Osteocyte (in vitro differentiated cells): ENCODE data around the gene RSPH3. TPM values are rescaled to one million over a fixed set of nuclear protein-coding genes. Genes with fewer than 3 reads are reported as not detected.
"Not testable (repeated sequence)": the region's sequence is repeated elsewhere in the genome, so short reads cannot be mapped to it uniquely, and the experiment has no call there.

Experiments used
- DNase-seq: peaks from one replicate; pipeline ENCODE4 v3.0.0; 2021; ENCODE audit warnings: mixed read lengths; ENCODE audit not compliant: unreplicated experiment; ENCODE audit errors: extremely low spot score
- H3K27ac Mint-ChIP-seq: one replicate; pipeline ENCODE4 v1.8.0; 2021; ENCODE audit warnings: mild to moderate bottlenecking, mixed read lengths; ENCODE audit not compliant: unreplicated experiment
- H3K27me3 Mint-ChIP-seq: one replicate; pipeline ENCODE4 v1.8.0; 2021; ENCODE audit warnings: mixed read lengths; ENCODE audit not compliant: unreplicated experiment
- H3K36me3 Mint-ChIP-seq: one replicate; pipeline ENCODE4 v1.8.0; 2021; ENCODE audit warnings: mixed read lengths; ENCODE audit not compliant: unreplicated experiment
- H3K4me1 Mint-ChIP-seq: one replicate; pipeline ENCODE4 v1.8.0; 2021; ENCODE audit warnings: mixed read lengths; ENCODE audit not compliant: unreplicated experiment
- H3K4me3 Mint-ChIP-seq: one replicate; pipeline ENCODE4 v1.8.0; 2021; ENCODE audit warnings: mild to moderate bottlenecking, moderate library complexity, mixed read lengths; ENCODE audit not compliant: unreplicated experiment
- H3K9me3 Mint-ChIP-seq: one replicate; pipeline ENCODE4 v1.8.0; 2021; ENCODE audit warnings: mixed read lengths; ENCODE audit not compliant: unreplicated experiment
- CTCF ChIP-seq: fragments of 200-600 bp; sonication (generic); IDR thresholded peaks from 2 replicates; pipeline ENCODE4 v1.5.0; 2021; ENCODE audit warnings: antibody characterized with exemption, mild to moderate bottlenecking, moderate library complexity
- total RNA-seq: library from RNA; stranded (reverse); gene quantifications from 2 replicates; pipeline ENCODE4 v1.2.1, GENCODE V29; 2021

RSPH3 gene
- total RNA-seq, 1 donor from 2014 or later = 7.1 TPM

- peaks cover 7% of the 10 kb centered on the region for H3K9me3 Mint-ChIP-seq
- no peak overlapping the region for H3K4me3 Mint-ChIP-seq
- no peaks in the 10 kb centered on the region for H3K4me1 Mint-ChIP-seq
- no peak for DNase-seq
- peaks cover 5% of the 10 kb centered on the region for H3K27me3 Mint-ChIP-seq
- TF ChIP-seq CTCF = no peak
- H3K36me3 Mint-ChIP-seq = peaks cover 7% of the 10 kb centered on the region
- no peak overlapping the region for H3K27ac Mint-ChIP-seq
Measured at GRCh38 chr6:158955255-158955654, 44.7 kb downstream of the RSPH3 start.

GRCh38 chr6:158954753-158955152, 45.2 kb downstream of the RSPH3 start:
- Mint-ChIP-seq H3K36me3 (peaks cover 7% of the 10 kb centered on the region), H3K4me1 (no peaks in the 10 kb centered on the region), H3K9me3 (peaks cover 7% of the 10 kb centered on the region), H3K4me3 (no peak overlapping the region), H3K27ac (no peak overlapping the region), H3K27me3 (peaks cover 7% of the 10 kb centered on the region)
- TF ChIP-seq CTCF = no peak
- no peak for DNase-seq

DNA sequence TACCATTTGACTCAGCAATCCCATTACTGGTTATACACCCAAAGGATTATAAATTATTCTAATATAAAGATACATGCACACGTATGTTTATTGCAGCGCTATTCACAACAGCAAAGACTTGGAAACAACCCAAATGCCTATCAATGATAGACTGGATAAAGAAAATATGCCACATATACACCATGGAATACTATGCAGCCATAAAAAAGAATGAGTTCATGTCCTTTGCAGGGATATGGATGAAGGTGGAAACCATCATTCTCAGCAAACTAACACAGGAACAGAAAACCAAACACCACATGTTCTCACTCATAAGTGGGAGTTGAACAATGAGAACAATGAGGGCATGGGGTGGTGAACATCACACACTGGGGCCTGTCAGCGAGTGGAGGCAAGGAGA, 48.0 kb downstream of the RSPH3 start:
- H3K27me3 Mint-ChIP-seq, H3K27ac Mint-ChIP-seq, H3K4me1 Mint-ChIP-seq, H3K36me3 Mint-ChIP-seq, H3K9me3 Mint-ChIP-seq, DNase-seq, H3K4me3 Mint-ChIP-seq: not testable (repeated sequence)

DNA sequence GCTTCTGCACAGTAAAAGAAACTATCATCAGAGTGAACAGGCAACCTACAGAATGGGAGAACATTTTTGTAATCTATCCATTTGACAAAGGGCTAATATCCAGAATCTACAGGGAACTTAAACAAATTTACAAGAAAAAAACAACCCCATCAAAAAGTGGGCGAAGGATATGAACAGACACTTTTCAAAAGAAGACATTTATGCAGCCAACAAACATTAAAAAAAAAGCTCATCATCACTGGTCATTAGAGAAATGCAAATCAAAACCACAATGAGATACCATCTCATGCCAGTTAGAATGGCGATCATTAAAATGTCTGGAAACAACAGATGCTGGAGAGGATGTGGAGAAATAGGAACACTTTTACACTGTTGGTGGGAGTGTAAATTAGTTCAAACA, 48.4 kb downstream of the RSPH3 start:
- H3K36me3 Mint-ChIP-seq, DNase-seq, H3K9me3 Mint-ChIP-seq, H3K4me1 Mint-ChIP-seq, H3K27me3 Mint-ChIP-seq, H3K27ac Mint-ChIP-seq, H3K4me3 Mint-ChIP-seq: not testable (repeated sequence)

DNA sequence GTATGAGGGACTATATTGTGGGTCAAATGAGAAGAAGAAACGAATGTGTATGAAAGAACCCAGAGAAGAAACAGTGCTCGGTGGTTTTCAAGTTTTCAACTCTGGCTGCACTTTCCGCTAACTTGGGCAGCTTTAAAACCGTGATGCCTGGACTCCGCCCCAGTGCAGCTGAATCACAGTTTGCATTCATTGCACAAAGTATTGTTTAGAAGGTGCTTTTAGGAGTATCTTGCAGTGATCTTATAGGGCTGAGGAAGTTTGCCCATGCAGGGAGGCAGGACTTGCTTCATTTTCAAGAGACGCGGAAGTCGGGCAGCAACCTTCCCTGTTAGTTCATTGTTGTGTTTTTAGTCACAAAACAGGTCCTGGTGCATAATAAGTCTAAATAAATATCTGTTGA, 52.7 kb downstream of the RSPH3 start:
- TF ChIP-seq CTCF = no peak
- Mint-ChIP-seq H3K4me1 (no peaks in the 10 kb centered on the region), H3K36me3 (peaks cover 3% of the 10 kb centered on the region), H3K27me3 (peaks cover 4% of the 10 kb centered on the region), H3K27ac (no peak overlapping the region), H3K4me3 (no peak overlapping the region), H3K9me3 (peaks cover 11% of the 10 kb centered on the region)
- no peak for DNase-seq

- Mint-ChIP-seq H3K4me3 (no peak overlapping the region), H3K4me1 (no peaks in the 10 kb centered on the region), H3K27ac (no peak overlapping the region), H3K9me3 (peaks cover 13% of the 10 kb centered on the region), H3K27me3 (no peaks in the 10 kb centered on the region), H3K36me3 (peaks cover 3% of the 10 kb centered on the region)
- no peak for TF ChIP-seq CTCF
- no peak for DNase-seq
Measured at GRCh38 chr6:158943380-158944032, 56.5 kb downstream of the RSPH3 start.
